ENCODE data around the gene NARF.

DNA sequence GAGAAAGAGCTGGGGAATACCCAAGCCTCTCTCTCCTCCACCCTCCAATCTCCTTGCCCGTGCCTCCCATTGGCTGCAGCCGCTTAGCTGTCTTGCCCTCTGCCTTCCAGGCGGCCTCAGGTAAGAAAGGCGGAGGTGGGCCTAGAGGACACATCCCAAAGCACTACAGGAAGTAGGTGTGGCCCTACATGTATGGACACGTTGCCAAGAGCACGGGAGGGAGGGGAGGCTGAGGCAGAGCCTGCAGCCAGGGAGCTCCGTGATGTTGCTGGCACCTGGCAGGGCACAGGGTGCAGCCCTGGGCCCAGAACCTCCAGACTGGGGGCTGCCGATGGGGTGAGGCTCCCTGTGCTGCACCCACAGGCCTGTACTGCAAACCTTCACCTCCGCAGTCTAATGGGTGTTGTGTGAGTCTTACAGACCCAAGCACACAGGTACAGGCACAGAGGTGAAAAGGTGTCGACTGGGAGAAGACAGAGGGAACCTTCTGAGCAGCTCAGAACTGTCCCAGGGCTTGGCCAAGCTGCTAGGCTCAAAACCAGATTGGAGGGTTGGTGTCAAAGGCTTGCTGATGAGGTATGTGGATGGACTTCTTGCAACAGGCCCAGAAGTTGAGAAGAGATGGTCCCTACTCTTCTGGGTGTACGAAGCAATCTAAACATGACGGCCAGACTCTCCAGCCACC lies 37.4 kb downstream of the NARF start:
- TF ChIP-seq CTCF (IDR thresholded peaks at IDR 0.05) (no peak), POLR2AphosphoS5 (IDR thresholded peaks at IDR 0.05; ENCODE audit: insufficient read depth in 1 of 2, low read depth in 1 of 2) (no peak)
